ENCODE results near the gene CST9L.
A peak's percentile ranks its signal among the peaks of the same experiment; 100 is the strongest.

Gene CST9L, protein sequence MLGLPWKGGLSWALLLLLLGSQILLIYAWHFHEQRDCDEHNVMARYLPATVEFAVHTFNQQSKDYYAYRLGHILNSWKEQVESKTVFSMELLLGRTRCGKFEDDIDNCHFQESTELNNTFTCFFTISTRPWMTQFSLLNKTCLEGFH

DNA sequence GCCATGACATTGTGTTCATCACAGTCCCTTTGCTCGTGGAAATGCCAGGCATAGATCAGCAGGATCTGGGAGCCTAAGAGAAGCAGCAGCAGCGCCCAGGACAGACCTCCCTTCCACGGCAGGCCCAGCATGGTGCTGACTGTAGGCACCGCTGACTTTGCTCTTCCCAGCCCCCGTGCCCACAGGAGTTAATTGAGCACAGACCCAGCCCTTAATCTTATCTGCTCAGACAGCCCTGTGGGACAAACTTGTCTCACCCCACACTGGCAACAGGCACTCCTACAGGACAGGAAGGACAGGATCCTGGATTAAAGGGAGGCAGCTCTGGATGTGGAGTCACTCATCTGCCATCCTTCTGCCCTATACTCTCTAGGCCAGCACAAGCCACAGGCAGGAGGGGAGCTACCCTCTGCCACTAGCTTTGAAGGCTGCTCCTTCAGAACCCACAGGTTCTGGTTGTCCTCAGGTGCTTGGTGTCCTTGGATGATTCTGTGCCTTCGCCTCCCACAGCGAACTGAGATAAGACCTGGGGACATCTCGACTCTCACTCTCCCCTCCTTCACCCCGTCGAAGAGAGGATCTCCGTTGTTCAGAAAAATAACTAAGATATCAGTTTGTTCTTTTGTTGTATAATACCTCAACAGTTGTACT is at the start of gene CST9L:
Gene CST9L (minus strand): TSS at position 165 of the 651 bp plus-strand sequence. CDS start 34 bp downstream, at position 131.
- DNase-seq = no peak

DNA sequence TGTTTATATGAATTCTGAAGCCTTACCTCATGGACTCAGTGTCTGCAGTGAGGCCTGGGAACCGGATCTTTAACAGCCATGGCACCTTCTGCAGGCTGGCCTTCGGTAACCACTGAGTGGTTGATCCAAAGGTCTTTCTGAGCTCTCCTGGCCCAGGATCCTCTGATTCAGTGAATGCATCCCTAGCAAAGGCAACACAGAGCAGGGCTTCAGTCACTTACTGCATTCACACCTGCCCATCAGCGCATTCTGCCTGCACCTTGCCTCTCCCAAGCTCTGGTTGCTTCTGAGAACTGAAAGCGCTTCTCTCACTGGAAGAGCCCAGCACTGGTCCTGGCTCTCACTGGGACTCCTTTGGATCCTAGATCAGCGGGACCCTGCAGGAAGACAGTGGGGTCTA is 45.9 kb upstream of the CST9L start:
- no peak for DNase-seq

DNA sequence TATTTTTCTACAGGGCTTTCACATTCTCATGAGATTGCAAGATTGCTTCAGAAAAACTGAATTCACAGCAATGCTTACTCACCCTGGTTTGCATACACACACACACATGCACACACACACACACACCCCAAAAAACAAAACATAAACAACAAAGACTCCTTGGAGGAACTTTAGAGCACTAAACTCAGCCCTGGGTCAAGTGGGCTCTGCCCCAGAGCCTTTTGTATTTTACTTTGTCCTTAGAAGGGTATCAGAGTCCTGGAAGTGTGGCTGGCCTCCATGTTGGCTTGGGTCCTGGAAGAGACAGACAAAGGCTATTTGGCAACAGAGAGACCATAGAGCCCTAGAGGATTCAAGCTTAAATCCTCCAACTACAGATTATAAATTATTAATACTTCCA is 45.4 kb upstream of the CST9L start:
- no peak for DNase-seq

DNA sequence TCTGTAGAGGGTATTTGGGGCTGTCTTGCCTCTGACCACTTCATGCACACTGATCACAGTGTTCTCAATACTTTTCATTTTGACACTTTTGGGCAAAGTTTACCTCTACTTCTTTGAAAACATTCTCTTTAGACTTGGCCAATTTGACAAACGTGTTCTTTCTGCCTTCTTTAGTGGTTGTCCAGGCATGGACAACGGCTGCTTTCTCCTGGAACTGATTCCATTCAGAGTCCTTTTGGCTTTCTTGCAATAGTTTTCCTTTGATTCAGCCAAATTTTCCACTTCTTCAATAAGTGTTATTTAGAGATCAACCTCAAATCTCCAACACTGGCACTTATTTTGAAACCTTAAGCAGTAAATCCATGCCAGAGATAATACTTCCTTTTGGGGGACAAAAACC is 44.1 kb upstream of the CST9L start:
- no peak for DNase-seq

DNA sequence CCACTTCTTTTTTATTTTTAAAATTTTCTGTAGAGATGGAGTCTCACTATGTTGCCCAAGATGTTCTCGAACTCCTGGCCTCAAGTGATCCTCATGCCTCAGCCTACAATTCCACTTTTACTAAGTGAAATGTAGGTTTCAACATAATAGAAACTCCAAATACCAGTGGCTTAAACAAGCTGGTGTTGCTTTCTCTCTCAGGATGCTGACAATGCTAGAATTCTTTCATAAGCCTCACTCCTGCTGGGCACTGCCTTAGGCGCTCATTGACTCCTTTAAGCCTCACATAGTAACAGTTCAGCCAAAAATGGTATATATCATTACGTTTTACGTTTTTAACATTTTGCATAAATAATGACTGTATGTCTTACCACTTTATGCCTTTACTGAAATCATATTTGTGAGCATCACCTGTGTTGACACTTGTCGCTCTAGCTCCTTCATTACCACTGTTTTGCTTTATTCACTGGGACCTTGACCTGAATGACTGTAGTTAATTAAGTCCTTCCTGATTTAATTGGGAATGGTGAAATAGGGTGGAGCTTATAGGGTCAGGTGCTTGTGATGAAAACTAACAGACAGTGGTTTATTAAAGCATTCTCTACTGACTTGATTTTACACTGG is 41.3 kb upstream of the CST9L start:
- no peak for DNase-seq

DNA sequence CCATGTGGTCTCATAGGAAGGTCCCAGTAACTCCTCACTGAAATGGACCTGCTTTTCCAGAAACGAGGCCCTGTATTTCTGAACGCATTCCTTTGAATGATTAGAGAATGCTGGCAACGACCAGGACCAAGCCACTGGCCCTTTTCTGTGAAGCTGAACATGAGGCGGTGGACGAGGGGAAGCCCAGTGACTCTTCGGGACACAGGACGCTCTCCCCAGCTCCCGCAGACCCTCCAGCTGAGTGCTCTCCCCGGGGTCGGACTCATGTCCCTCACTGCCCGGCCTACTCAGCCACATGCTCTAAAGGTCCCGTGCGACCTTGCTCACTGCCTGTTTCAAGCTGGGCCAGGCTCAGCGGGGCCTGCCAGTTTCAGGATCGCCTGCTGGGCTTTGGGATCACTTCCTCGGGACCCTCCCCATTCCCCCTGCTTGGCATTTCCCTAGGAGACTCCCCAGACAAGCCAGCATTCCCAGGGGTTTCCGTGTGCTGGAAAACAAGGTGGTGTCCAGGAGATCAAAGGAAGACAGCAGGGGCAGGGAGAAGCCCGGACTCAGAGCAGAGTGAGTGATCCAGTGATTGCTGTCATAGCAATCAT is 40.1 kb upstream of the CST9L start:
- no peak for DNase-seq

DNA sequence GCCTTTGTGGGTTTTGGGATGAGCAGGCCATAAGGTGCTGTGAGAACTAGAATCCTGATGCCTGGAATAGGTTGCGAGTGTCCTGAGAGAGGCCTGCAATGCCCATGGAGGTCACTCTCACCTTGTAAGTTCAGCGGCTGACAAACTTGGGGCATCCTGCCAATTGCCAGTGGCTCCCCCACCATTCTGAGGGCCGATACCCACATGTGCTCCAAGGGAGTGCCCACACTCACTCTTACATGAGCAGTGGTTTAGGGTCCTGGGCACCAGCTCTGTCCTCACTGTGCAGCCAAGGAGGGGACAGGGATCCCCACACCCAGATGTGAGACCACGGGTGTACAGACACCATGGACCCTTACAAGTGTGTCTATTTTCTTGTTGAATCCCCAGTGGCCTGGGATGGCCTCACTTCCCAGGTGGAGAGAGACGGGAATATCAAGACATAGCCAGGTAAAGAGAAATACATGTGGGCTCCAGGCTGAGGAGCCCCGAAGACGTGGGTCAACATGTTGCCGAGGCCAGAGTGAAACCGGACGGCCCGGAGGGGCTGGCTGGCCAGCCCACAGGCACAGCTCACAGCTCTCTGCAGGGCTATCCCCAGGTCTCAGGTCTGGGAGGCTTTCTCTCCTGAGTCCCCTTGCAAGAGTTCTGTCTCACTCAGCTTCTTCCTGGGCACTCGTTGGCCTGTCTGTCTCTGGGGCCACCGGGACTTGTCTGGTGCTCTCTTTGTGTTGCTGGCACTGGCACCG is 39.4 kb upstream of the CST9L start:
- no peak for DNase-seq

DNA sequence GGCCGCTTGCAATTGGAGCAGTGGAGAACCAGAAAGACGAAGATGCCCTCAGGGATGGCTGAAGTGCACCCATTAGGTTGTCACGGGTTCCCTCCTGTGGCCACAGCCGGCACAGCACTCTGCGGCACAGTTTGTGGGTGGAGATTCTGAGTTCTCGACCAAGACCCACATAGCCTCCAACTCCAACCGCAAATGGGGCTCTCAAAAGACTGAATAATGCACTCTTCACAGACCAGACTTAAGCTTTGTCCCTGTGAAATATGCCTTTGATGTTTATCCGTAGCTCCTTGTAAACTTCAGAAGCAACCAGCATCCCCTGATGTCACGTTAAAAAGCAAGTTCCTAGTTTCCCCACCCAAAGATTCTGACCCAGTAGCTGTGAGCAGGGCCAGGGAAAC is 38.4 kb upstream of the CST9L start:
- peak; percentile 82 for DNase-seq

DNA sequence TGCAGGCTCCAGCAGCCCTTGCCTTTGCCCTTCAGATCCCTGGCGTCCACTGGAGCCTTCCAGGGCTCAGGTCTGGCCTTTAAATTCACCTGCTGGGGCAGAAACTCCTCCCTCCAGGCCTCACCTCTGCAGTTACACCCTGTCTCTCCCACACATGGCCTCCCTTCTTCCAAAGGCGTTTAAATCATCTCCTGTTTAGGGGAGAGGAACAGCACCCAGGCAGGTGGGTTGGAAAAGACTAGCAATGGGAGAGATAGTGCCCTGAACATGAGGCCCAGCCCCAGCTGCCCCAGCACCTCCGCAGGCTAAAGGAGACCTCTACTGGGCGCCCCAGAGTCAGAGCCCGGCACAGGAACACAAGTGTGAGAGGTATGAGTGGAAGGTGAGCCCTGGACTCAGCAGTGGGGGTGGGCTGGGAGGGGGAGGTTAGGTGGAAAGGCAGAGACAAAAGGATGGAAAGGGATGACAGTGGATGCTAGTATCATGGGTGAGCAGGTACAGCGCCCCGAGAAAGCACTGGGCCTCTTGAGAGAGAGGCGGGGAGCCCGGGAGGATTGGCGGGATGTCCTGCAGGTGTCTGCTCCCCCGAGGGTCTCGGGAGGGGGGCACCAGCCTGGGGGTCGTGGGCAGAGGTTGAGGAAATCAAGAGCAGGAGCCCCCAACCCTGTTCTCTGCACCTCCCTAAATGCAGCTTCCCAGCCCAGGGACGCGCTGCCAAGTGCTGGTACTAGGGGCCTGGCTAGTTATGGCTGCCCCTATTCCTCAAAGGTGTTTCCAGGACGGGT is 37.8 kb upstream of the CST9L start, which contains the start of gene CST9:
Gene CST9 (minus strand): TSS at position 51 of the 785 bp plus-strand sequence. CDS start 53 bp downstream, outside the sequence.
- no peak for DNase-seq

DNA sequence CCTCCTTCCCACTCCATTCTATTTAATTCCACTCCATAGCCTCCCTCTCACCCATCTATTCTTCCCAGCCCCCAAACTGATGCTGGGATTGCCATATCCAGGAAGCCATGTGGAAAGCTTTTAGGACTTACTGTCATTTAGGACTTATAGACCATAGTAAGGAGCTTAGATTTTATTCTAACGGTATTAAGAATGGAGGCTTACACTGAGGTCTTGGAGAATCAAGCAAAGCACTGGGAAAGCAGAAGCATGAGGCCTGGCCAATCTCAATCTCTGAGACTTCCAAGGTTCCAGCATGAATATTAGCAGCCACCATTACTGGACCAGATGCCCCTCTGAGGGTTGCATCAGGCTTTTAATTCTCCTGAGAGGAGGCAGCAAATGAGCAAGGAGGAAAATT is 36.0 kb upstream of the CST9L start:
- no peak for DNase-seq

DNA sequence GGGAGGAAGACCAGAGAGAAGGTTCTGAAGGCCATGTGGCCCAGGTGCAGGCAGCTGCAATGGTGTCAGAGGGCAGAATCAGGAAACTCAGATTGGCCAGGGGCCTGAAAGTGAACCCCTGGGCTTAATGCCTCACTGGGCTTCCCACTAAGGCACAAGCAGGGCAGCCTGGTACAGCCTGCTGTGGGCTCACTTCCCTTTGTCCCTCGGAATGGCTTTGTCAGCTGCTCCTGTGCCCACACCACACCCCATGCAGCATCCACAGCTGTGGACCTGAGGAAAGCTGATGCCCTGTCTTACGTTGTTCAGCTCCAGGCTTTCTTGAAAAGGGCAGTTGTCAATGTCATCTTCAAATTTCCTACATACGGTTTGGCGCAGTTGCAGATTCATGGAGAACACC is 35.0 kb upstream of the CST9L start:
- DNase-seq = no peak

DNA sequence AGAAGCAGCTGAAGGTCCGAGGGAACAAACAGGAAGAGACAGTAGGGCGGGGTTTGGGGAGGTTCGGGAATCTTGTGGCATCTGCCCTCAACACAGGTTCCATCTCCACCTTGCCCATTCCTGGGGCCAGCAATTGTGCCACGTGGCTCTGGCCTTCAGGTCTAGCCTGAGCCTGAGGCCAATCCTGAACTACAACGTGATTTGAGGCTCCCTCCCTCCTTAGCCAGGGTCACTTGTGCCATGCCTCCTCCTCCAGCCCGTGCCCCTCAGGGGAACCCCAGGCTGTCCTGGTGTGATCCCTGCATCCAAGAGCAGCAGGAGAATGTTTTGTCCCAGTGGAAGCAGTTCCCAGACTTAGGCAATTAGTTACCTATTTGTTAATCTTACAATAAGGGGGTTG is 34.4 kb upstream of the CST9L start:
- no peak for DNase-seq

DNA sequence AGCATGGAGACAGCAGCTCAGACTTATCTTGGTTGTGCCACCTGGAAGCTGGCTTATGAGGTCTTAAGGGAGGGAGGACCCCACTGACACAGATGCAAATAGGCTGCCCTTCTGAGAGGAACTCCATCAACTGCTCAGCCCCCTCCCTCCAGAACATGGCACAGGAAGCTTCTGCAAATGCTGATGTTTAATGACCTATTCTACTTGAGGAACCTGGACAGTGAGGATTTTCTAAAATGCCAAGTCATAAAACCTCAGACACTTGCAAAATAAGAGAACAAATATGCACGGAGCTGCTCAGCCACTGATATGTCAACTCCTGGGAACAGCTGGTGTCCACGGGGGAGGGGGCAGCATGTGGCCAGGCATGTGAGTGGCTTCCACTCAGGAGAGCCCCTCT is 34.0 kb upstream of the CST9L start:
- DNase-seq = no peak

DNA sequence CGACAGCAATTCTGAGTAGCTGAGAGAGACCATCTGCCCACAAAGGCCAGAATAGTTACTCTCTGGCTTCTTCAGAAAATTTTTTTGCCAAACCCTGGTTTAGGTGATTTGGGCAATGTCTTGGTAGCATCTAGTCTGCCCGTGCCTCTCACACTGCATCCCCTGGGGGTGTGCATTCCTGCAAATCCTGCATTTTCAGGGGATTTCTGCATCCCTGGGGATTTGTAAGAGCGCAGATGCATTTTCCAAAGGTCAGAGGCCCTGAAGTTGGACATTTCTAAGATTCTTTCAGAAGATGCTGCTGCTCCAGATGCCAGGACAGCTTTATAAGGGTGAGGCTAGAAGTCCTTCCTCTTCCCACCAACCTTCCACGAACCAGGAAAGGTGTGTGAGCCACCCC is 33.4 kb upstream of the CST9L start:
- DNase-seq = no peak

DNA sequence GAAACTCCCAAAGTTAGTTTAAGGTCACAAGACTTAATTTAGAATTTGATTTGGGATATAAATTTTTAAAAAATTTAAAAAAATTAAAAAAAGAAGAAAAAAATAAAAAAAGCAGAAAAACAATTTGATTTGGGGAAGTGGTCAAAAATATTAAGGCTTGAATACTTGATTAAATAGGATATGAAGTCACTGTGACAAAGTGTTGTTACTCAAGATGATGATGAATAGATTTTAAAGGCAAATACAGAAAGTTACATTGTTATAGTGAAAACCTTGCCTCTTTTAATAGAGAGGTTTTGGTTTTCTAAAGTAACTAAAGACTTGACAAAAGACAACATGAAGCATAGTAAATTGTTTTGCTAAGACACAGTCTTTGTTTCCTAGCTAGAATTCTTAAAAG is 30.2 kb upstream of the CST9L start:
- no peak for DNase-seq

DNA sequence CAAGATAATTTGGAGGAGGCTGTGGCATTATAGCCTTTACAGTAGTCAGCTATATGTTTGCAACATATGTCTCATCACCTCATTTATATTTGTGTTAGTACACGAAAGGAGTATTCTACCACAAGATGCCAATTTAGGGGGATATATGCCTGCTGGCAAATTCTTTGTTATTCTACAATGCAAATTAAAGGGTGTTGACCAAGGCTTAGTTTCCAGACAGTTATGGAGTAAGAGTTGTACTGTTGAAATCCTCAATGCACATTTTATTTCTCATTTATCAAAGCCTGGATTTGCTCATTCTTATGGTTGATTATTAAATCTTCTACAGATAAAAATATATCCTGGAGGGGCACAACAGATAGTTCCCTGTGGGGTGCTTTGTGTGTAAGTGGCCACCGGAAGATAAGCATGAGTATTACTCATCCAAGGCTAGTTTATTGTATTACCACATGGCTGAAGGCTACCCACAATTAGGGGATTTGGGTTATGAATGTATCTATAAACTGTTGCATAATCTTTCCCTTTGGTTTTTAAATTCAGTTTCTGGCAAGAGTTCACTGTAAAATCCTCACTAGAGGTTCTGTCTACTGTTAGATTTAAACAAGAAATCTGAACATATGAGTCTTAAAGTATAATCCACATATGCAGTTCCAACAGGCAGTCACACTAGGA is 28.4 kb upstream of the CST9L start:
- DNase-seq = no peak

DNA sequence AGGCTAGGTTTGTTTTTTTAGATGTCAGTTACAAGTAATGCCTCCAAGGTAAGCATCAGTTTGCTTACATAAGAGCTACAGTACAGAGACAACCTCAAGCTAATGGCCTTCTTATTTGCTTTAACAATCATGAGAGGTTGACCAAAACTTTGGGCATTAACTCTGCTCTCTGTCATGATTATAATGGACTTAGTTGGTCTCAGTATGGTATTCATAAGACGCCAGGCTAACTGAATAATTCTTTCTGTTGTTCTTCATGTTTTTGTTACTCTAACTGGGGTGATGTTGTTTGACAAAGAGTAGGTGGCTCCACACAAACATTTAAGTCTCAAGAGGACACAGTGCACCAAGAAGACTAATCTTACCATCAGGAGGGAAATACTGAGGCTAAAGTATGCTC is 27.7 kb upstream of the CST9L start:
- no peak for DNase-seq

DNA sequence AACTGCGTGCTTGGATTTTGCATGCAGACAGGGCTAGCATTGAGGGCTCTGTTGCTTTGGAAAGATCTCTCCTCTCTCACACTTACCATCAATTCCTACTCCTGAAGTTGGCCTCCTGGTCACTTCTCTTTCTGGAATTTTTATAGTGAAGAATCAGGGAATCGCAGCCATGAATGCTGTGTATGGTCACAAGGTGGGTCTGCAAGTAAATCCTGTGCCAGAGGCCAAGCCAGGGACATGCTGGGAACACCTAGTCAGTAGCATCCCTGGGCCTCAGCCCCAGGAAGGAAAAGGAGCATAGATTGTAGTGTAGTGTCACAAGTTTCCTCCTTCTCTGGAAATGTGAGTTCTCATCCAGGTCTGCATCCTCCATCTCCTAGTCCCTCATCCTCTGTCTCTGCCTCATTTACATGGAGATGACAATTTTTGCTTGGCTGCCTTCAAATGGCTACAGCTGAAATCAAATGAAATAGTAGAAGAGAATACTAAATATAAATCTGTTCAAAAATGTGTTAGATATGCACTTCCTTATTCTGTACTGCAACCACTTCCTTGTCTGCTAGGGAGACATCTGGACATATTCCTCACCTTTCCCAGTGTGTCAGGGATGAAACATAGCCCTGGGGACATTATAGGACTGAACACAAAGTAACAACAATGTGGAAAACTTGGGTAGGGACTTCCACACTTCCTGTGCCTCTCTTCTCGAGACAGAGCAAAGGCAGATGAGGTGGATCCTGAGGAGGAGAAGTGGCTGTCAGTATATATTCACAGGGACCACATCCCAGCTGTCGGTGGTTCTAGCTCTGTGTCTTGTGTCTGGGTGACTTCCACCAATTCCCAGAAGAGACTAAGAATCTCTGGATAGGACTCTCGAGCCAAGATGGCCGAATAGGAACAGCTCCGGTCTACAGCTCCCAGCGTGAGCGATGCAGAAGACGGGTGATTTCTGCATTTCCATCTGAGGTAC is 20.4 kb upstream of the CST9L start:
- no peak for DNase-seq

DNA sequence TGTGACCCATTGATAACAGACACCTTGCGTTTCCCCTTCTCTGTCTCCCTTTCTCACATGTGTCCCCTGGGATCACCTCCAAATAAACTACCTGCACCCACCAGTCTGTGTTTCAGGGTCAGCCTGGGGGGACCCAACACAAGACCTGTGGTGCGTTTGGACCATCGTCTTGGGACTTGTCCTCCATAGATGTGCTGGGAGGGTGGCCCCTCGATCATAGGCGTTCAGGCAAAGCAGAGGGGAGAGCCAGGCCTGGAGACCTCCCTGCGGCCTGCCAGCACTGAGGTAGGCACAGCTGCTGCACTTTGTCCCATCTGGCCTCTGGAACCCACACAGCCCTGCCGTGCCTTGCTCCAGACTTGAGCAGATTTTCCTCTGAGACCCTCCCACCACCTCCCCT is 19.3 kb upstream of the CST9L start:
- no peak for DNase-seq

DNA sequence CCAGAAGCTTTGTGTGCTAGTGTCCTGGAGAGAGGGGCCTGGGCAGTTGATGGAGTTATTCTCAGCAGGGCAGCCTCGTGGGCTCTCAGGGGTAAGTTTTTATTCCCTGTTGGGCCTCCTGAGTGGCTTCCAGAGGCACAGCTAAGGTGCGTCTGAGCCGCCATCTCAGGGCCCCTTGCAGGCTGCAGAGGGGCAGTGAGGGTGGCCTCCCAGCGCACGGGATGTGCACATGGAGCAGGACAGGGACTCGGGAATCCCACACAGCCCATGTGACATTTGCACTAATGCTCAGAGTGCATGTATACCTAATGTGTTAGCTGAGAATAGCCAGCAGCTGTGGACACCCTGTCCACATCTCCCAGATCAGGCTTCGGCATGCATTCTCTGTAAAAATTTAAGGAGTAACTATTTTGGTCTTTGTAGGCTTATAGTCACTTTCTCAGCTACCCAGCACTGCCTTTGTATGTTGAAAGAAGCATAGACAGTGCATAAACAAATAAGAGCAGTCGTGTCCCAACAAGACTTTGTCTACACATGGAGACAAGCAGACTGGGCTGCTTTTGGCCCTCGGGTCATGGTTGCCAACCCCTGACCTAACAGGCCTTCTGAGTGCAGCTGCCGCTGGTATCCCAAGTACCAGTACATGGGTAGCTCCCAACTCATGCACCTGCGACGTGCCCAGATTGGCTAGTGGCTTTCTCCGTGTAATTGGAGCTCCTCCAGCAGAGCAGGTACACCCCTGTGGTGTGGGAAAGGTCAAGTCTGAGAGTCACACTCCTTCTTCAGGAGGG is 18.6 kb upstream of the CST9L start:
- no peak for DNase-seq
